ENCODE data around the gene CHURC1. TPM values are rescaled to one million over a fixed set of nuclear protein-coding genes. Genes with fewer than 3 reads are reported as not detected.
"Not testable (repeated sequence)": the region's sequence is repeated elsewhere in the genome, so short reads cannot be mapped to it uniquely, and the experiment has no call there.

CHURC1 gene
- total and polyA plus RNA-seq, 2 donors (not counting 1 experiment from before 2014, with no cell fraction given) = 29.7 to 77.1 TPM

- Histone ChIP-seq H3K79me2 (ENCODE audit: control insufficient read depth, insufficient read depth, low read length) (peaks cover 35% of the 10 kb centered on the region), H3K4me3 (ENCODE audit: control extremely low read depth in 1 of 5, extremely low read depth in 1 of 5, insufficient read depth in 1 of 5, low read depth in 2 of 5, low read length in 4 of 5) (no peak overlapping the region), H3K9ac (ENCODE audit: low read length) (no peak overlapping the region), H3K4me1 (ENCODE audit: control insufficient read depth in 2 of 2, insufficient read depth in 2 of 2, low read length in 2 of 2) (peaks cover 17 to 20% of the 10 kb centered on the region in 2 donors), H2AFZ (ENCODE audit: insufficient read depth, low read depth, low read length, poor library complexity, severe bottlenecking) (no peak overlapping the region), H3K36me3 (replicated peaks in 1 of 2; ENCODE audit: control extremely low read depth in 1 of 2, control insufficient read depth in 1 of 2, extremely low read depth in 1 of 2, insufficient read depth in 2 of 2, low read length in 1 of 2) (no peaks in the 10 kb centered on the region), H3K27ac (ENCODE audit: low read length in 2 of 2) (no peak overlapping the region), H3K27me3 (replicated peaks in 1 of 4; ENCODE audit: control extremely low read depth in 1 of 4, control insufficient read depth in 3 of 4, insufficient read depth in 4 of 4, low read length in 3 of 4) (peaks cover 0 to 4% (median 0%) of the 10 kb centered on the region in 4 experiments), H3K4me2 (replicated peaks; ENCODE audit: low read depth, low read length, poor library complexity, severe bottlenecking) (no peak overlapping the region), H4K20me1 (ENCODE audit: control insufficient read depth, insufficient read depth, low read length, poor library complexity, severe bottlenecking) (peaks cover 23% of the 10 kb centered on the region), H3K9me3 (ENCODE audit: control extremely low read depth in 1 of 3, control insufficient read depth in 2 of 3, insufficient read depth in 1 of 3, low read length in 2 of 3) (no peaks in the 10 kb centered on the region)
- ATAC-seq (ENCODE audit: low read depth) (no peak), DNase-seq (no peak)
- intact Hi-C loops (cut with micrococcal nuclease) = loop anchor here (5.0 to 10.0 kb wide), 3 partner anchors 60 to 1367 kb away; partner anchors contain the start of genes HSPA2, PPP2R5E and RAB15
- TF ChIP-seq CTCF (IDR thresholded peaks at IDR 0.05) = no peak
- TF ChIP-seq EZH2 (IDR thresholded peaks at IDR 0.05; ENCODE audit: borderline replicate concordance, insufficient read depth, low read depth, low read length, poor library complexity, severe bottlenecking) = no peak
- H3K4me3 Mint-ChIP-seq = no peak overlapping the region
- ChIA-PET CTCF (no interaction called here), POLR2A (no interaction called here)
- peaks cover 22% of the 10 kb centered on the region for H3K27me3 Mint-ChIP-seq
- H3K27ac Mint-ChIP-seq = no peak overlapping the region
- H3K4me1 Mint-ChIP-seq = peaks cover 26% of the 10 kb centered on the region
- no peaks in the 10 kb centered on the region for H3K9me3 Mint-ChIP-seq (ENCODE audit: insufficient read depth)
- WGBS (ENCODE audit: insufficient coverage) = no CpG with 5 or more reads among the region's 1 CpG
These were observed 2.0 kb upstream of the CHURC1 start for GRCh38 chr14:64912261-64912660.

- Mint-ChIP-seq H3K4me3 (peak overlapping the region; percentile 85), H3K27me3 (peaks cover 18% of the 10 kb centered on the region), H3K27ac (peak overlapping the region; percentile 16), H3K4me1 (peaks cover 35% of the 10 kb centered on the region)
- Histone ChIP-seq H2AFZ (ENCODE audit: insufficient read depth, low read depth, low read length, poor library complexity, severe bottlenecking) (peak overlapping the region; percentile 89), H3K4me2 (replicated peaks; ENCODE audit: low read depth, low read length, poor library complexity, severe bottlenecking) (peak overlapping the region; percentile 75), H3K79me2 (ENCODE audit: control insufficient read depth, insufficient read depth, low read length) (peaks cover 47% of the 10 kb centered on the region), H3K4me3 (ENCODE audit: control extremely low read depth in 1 of 5, extremely low read depth in 1 of 5, insufficient read depth in 1 of 5, low read depth in 2 of 5, low read length in 4 of 5) (peak overlapping the region in 4 of 5 experiments; percentile 93 to 100 (median 98)), H3K9ac (ENCODE audit: low read length) (peak overlapping the region; percentile 100), H3K4me1 (ENCODE audit: control insufficient read depth in 2 of 2, insufficient read depth in 2 of 2, low read length in 2 of 2) (peaks cover 17 to 23% of the 10 kb centered on the region in 2 donors), H3K27ac (ENCODE audit: low read length in 2 of 2) (peak overlapping the region; percentile 98 to 99), H4K20me1 (ENCODE audit: control insufficient read depth, insufficient read depth, low read length, poor library complexity, severe bottlenecking) (peaks cover 35% of the 10 kb centered on the region)
- H3K27me3 ChIP-seq (replicated peaks in 1 of 4; ENCODE audit: control extremely low read depth in 1 of 4, control insufficient read depth in 3 of 4, insufficient read depth in 4 of 4, low read length in 3 of 4); POLR2A ChIA-PET; H3K36me3 ChIP-seq (replicated peaks in 1 of 2; ENCODE audit: control extremely low read depth in 1 of 2, control insufficient read depth in 1 of 2, extremely low read depth in 1 of 2, insufficient read depth in 2 of 2, low read length in 1 of 2); H3K9me3 Mint-ChIP-seq (ENCODE audit: insufficient read depth); ATAC-seq (ENCODE audit: low read depth); DNase-seq; H3K9me3 ChIP-seq (ENCODE audit: control extremely low read depth in 1 of 3, control insufficient read depth in 2 of 3, insufficient read depth in 1 of 3, low read length in 2 of 3): not testable (repeated sequence)
- intact Hi-C loops (cut with micrococcal nuclease) = loop anchor here (5.0 to 10.0 kb wide), 3 partner anchors 59 to 1369 kb away; partner anchors contain the start of genes HSPA2, PPP2R5E and RAB15
- CTCF ChIA-PET = interaction anchor here (2.1 kb wide), 1 partner anchor 90 kb away, joined by 6 read pairs; no protein-coding TSS in a partner anchor
- WGBS (ENCODE audit: insufficient coverage) = no CpG with 5 or more reads among the region's 5 CpGs
These were observed 778 bp upstream of the CHURC1 start for GRCh38 chr14:64913477-64913876.

Measured in B cell (primary cell).